LNCAP (cell line): ENCODE data around the gene ECPAS.

Experiments used
- CTCF ChIP-seq: fragments of 450-650 bp; IDR thresholded peaks from 2 replicates; pipeline ENCODE4 v1.5.1; 2017; ENCODE audit warnings: mild to moderate bottlenecking

Gene ECPAS

DNA sequence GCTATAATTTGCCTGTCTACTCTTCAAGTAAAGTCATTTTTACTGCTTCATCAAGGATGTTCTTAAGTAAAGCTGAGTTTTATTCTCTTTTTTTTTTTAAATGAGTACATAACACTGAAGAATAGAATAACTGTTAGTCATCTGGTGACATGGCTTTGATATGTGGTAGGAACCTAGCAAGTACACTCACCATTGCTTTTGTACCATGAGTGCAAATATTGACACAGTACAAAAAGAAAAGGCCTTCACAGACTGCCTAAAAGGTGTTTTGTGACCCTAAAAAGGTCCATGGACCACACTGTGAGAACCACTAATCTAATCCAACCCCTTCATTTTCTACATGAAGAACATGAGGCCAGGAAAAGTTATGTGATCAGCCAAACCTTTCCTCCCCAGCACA, 55.0 kb downstream of the ECPAS start:
- TF ChIP-seq CTCF, result no peak

DNA sequence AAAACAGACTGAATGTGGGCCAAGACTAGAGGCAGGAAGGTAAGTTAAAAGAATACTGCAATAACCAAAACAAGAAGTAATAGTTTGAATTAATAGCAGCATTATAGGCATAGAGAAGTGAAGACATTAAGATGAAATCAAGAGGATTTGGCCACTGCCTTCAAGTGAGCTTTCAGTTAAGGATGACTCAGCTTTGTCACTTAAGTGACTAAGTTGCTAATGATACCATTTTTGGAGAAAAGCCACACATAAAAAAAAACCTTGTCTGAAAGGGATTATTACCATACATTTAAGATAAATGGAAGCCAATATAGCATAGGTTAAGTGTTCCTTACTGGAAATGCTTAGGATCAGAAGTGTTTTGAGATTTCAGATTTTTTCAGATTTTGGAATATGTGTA, 57.0 kb downstream of the ECPAS start:
- no peak for TF ChIP-seq CTCF

GRCh38 chr9:111423389-111423788, 60.8 kb downstream of the ECPAS start:
- TF ChIP-seq CTCF, result no peak

- TF ChIP-seq CTCF, result no peak
Observed at GRCh38 chr9:111414406-111414805, 69.8 kb downstream of the ECPAS start.

- no peak for TF ChIP-seq CTCF
Observed at GRCh38 chr9:111413996-111414395, 70.2 kb downstream of the ECPAS start.

DNA sequence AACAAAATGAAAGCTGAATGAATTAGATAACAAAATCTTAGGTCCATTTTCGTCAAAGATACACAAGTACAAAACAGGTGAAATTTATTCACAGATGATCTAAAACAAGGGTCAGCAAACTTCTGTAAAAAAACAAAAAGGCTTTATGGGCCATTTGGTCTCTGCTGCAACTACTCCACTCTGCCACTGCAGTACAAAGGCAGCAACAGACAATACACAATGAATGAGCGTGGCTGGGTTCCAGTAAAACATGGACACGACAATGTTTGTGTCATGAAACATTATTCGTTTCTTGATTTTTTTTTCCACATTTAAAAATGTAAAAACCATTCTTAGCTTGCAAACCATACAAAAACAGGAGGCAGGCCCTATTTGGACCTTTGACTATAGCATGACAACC, 71.9 kb downstream of the ECPAS start:
- TF ChIP-seq CTCF, result no peak

GRCh38 chr9:111411266-111411665, 72.9 kb downstream of the ECPAS start:
- no peak for TF ChIP-seq CTCF

- TF ChIP-seq CTCF, result no peak
Observed at GRCh38 chr9:111407813-111408212, 76.4 kb downstream of the ECPAS start.
